Measurements from ENCODE around the gene TSPAN5.
"Not testable (repeated sequence)": the region's sequence is repeated elsewhere in the genome, so short reads cannot be mapped to it uniquely, and the experiment has no call there.

The TSPAN5 gene

GRCh38 chr4:98658287-98659105 lies at the start of gene TSPAN5:
TSPAN5 (minus strand) TSS chr4:98658611.
- DNase-seq (ENCODE audit: low read depth in 3 of 3, low spot score in 1 of 3) = peak; percentile 47 to 78 (median 70)

GRCh38 chr4:98706935-98707334 lies 48.5 kb upstream of the TSPAN5 start:
- no peak for DNase-seq (ENCODE audit: low read depth in 3 of 3, low spot score in 1 of 3)

- no peak for DNase-seq (ENCODE audit: low read depth in 3 of 3, low spot score in 1 of 3)
Observed at GRCh38 chr4:98706200-98706813, 47.9 kb upstream of the TSPAN5 start.

GRCh38 chr4:98705586-98705985 lies 47.2 kb upstream of the TSPAN5 start:
- not testable (repeated sequence) for DNase-seq (ENCODE audit: low read depth in 3 of 3, low spot score in 1 of 3)

GRCh38 chr4:98700656-98701055 lies 42.2 kb upstream of the TSPAN5 start:
- no peak for DNase-seq (ENCODE audit: low read depth in 3 of 3, low spot score in 1 of 3)

- no peak for DNase-seq (ENCODE audit: low read depth in 3 of 3, low spot score in 1 of 3)
Observed at GRCh38 chr4:98694076-98694475, 35.7 kb upstream of the TSPAN5 start.

GRCh38 chr4:98692411-98692810 lies 34.0 kb upstream of the TSPAN5 start:
- DNase-seq (ENCODE audit: low read depth in 3 of 3, low spot score in 1 of 3) = no peak

GRCh38 chr4:98691588-98691987 lies 33.2 kb upstream of the TSPAN5 start:
- DNase-seq (ENCODE audit: low read depth in 3 of 3, low spot score in 1 of 3) = no peak

- DNase-seq (ENCODE audit: low read depth in 3 of 3, low spot score in 1 of 3) = no peak
Observed at GRCh38 chr4:98689507-98690174, 31.2 kb upstream of the TSPAN5 start.

GRCh38 chr4:98688411-98689290 lies 30.2 kb upstream of the TSPAN5 start:
- DNase-seq (ENCODE audit: low read depth in 3 of 3, low spot score in 1 of 3) = no peak

GRCh38 chr4:98687876-98688275 lies 29.5 kb upstream of the TSPAN5 start:
- DNase-seq (ENCODE audit: low read depth in 3 of 3, low spot score in 1 of 3) = no peak

GRCh38 chr4:98686847-98687246 lies 28.4 kb upstream of the TSPAN5 start:
- no peak for DNase-seq (ENCODE audit: low read depth in 3 of 3, low spot score in 1 of 3)

GRCh38 chr4:98686043-98686707 lies 27.8 kb upstream of the TSPAN5 start:
- DNase-seq (ENCODE audit: low read depth in 3 of 3, low spot score in 1 of 3) = no peak

GRCh38 chr4:98685225-98686042 lies 27.0 kb upstream of the TSPAN5 start:
- no peak for DNase-seq (ENCODE audit: low read depth in 3 of 3, low spot score in 1 of 3)

GRCh38 chr4:98682719-98683118 lies 24.3 kb upstream of the TSPAN5 start:
- DNase-seq (ENCODE audit: low read depth in 3 of 3, low spot score in 1 of 3) = no peak

- no peak for DNase-seq (ENCODE audit: low read depth in 3 of 3, low spot score in 1 of 3)
Observed at GRCh38 chr4:98680806-98681205, 22.4 kb upstream of the TSPAN5 start.

- no peak for DNase-seq (ENCODE audit: low read depth in 3 of 3, low spot score in 1 of 3)
Observed at GRCh38 chr4:98679738-98680137, 21.3 kb upstream of the TSPAN5 start.

GRCh38 chr4:98677799-98678198 lies 19.4 kb upstream of the TSPAN5 start:
- no peak for DNase-seq (ENCODE audit: low read depth in 3 of 3, low spot score in 1 of 3)

- DNase-seq (ENCODE audit: low read depth in 3 of 3, low spot score in 1 of 3) = no peak
Observed at GRCh38 chr4:98674404-98675173, 16.2 kb upstream of the TSPAN5 start.

Data from stimulated activated CD4-positive, alpha-beta T cell treated with anti-CD3 and anti-CD28 coated beads, TNF-alpha, amount 100 ng/mL, for 1 hour (primary cell).